Cardiac muscle cell (in vitro differentiated cells and primary cell): ENCODE data around the gene TNRC6B. TPM values are rescaled to one million over a fixed set of nuclear protein-coding genes. Genes with fewer than 3 reads are reported as not detected.
A peak's percentile ranks its signal among the peaks of the same experiment; 100 is the strongest.
"Not testable (repeated sequence)": the region's sequence is repeated elsewhere in the genome, so short reads cannot be mapped to it uniquely, and the experiment has no call there.

Experiments
- DNase-seq, 2 donors: peaks; one replicate each; pipeline versions ENCODE4 v3.0.0 to v3.0.0-alpha.2; 2010 to 2017; ENCODE audit warnings: low read depth in 1 of 2, low spot score in 1 of 2
- H3K27ac ChIP-seq: fragments of 200-600 bp; sonication (generic); 2 replicates; pipeline ENCODE4 v1.5.1; 2016
- H3K27me3 ChIP-seq: fragments of 200-600 bp; sonication (generic); 2 replicates; pipeline ENCODE4 v1.6.0; 2016; ENCODE audit warnings: control low read depth
- H3K36me3 ChIP-seq: fragments of 200-600 bp; sonication (generic); 2 replicates; pipeline ENCODE4 v1.5.1; 2016; ENCODE audit warnings: control low read depth
- H3K4me1 ChIP-seq: fragments of 200-600 bp; sonication (generic); 2 replicates; pipeline ENCODE4 v1.8.1; 2017; ENCODE audit warnings: low read depth, mild to moderate bottlenecking, mixed run types
- H3K4me3 ChIP-seq: fragments of 200-600 bp; sonication (generic); 2 replicates; pipeline ENCODE4 v1.5.1; 2016; ENCODE audit warnings: mild to moderate bottlenecking
- H3K9me3 ChIP-seq: fragments of 200-600 bp; sonication (generic); 2 replicates; pipeline ENCODE4 v1.5.1; 2017; ENCODE audit warnings: low read depth, mild to moderate bottlenecking, control low read depth
- polyA plus RNA-seq: library from polyadenylated mRNA; unstranded; fragments of >200 nt; fragmentation: Nextera tagmentation; extraction: Ambion mirVana; gene quantifications from 2 replicates; pipeline ENCODE4 v1.2.1, GENCODE V29; 2016
- total RNA-seq: library from RNA; depleted of rRNA; stranded (reverse); fragments of >200 nt; gene quantifications from 2 replicates; pipeline ENCODE4 v1.2.3, GENCODE V29; 2016
- TF ChIP-seq, protein P1 (sequence below): IDR thresholded peaks from 2 replicates; pipeline ENCODE4 v1.5.1; 2012; ENCODE audit warnings: low read depth, mild to moderate bottlenecking, low read length

TNRC6B gene
- total and polyA plus RNA-seq, 2 experiments from 2014 or later = 50.2 to 61.1 TPM

DNA sequence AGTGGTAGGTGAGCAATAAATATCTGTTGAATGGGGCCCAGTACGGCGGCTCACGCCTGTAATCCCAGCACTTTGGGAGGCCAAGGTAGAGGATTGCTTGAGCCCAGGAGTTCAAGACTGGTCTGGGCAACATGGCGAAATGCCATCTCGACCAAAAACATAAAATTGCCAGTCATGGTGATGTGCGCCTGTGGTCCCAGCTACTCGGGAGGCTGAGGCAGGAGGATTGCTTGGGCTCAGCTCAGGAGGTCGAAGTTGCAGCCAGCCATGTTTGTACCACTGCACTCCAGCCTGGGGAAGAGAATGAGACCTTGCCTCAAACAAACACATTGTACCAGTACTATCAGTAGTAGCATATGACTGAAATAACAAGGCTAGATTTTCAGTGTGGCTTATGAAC lies 196.8 kb downstream of the TNRC6B start:
- Histone ChIP-seq H3K36me3 (peaks cover 4% of the 10 kb centered on the region), H3K27ac (no peak overlapping the region), H3K9me3 (no peaks in the 10 kb centered on the region), H3K4me3 (no peak overlapping the region), H3K4me1 (no peaks in the 10 kb centered on the region), H3K27me3 (no peaks in the 10 kb centered on the region)
- TF ChIP-seq, protein P1, sequence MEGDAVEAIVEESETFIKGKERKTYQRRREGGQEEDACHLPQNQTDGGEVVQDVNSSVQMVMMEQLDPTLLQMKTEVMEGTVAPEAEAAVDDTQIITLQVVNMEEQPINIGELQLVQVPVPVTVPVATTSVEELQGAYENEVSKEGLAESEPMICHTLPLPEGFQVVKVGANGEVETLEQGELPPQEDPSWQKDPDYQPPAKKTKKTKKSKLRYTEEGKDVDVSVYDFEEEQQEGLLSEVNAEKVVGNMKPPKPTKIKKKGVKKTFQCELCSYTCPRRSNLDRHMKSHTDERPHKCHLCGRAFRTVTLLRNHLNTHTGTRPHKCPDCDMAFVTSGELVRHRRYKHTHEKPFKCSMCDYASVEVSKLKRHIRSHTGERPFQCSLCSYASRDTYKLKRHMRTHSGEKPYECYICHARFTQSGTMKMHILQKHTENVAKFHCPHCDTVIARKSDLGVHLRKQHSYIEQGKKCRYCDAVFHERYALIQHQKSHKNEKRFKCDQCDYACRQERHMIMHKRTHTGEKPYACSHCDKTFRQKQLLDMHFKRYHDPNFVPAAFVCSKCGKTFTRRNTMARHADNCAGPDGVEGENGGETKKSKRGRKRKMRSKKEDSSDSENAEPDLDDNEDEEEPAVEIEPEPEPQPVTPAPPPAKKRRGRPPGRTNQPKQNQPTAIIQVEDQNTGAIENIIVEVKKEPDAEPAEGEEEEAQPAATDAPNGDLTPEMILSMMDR = no peak
- no peak for DNase-seq

DNA sequence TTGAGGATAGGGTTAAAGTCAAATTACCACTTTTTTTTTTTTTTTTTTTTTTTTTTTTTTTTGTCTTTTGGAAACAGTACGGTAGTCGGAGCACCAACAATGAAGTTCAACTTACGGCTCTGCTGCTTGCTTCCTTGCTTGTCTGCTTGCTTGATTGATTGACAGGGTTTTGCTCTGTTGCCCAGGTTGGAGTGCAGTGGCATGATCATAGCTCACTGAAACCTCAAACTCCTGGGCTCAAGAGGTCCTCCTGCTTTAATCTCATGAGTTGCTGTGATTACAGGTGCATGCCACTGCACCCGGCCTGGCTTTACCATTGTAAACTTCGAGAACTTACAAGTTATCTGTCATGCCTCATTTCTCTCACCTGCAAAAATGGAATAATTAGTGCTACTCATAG lies 198.4 kb downstream of the TNRC6B start:
- H3K4me3 ChIP-seq = no peak overlapping the region
- no peaks in the 10 kb centered on the region for H3K27me3 ChIP-seq
- no peaks in the 10 kb centered on the region for H3K4me1 ChIP-seq
- TF ChIP-seq, protein P1 = no peak
- peaks cover 4% of the 10 kb centered on the region for H3K36me3 ChIP-seq
- no peak for DNase-seq
- no peak overlapping the region for H3K27ac ChIP-seq
- H3K9me3 ChIP-seq = no peaks in the 10 kb centered on the region

DNA sequence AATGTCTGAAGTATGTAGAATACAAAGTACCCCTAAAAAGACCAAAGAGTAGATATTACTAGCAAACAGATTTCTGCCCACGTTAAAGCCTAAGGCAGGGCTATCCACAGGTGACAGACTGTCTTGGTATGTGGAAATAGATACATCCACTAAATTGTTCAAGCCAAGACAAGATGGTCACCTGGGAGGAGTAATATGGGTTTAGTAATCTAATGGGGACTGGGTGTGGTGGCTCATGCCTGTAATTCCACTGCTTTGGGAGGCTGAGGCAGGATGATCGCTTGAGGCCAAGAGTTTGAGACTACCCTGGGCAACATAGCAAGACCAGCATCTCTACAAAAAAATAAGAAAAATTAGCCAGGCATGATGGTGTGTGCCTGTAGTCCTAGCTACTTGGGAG lies 200.2 kb downstream of the TNRC6B start:
- TF ChIP-seq, protein P1 = no peak
- Histone ChIP-seq H3K27ac (no peak overlapping the region), H3K4me3 (no peak overlapping the region)

DNA sequence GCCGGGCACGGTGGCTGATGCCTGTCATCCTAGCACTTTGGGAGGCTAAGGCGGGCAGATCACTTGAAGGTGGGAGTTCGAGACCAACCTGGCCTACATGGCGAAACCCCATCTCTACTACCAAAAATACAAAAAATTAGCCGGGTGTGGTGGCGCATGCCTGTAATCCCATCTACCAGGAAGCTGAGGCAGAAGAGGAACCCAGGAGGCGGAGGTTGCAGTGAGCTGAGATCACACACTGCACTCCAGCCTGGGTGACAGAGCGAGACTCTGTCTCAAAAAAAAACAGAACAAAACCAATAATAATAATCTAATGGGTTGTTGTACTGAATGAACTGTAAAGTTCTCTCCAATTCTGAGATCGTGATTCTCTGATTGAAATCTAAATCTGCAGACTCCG lies 200.7 kb downstream of the TNRC6B start:
- H3K4me3 ChIP-seq, DNase-seq, H3K9me3 ChIP-seq, H3K27ac ChIP-seq, H3K4me1 ChIP-seq, H3K36me3 ChIP-seq, H3K27me3 ChIP-seq: not testable (repeated sequence)

More for the DNA sequence above, 200.2 kb downstream of the TNRC6B start:
- Histone ChIP-seq H3K4me1 (no peaks in the 10 kb centered on the region), H3K27me3 (no peaks in the 10 kb centered on the region), H3K9me3 (no peaks in the 10 kb centered on the region), H3K36me3 (peaks cover 4% of the 10 kb centered on the region)
- no peak for DNase-seq

DNA sequence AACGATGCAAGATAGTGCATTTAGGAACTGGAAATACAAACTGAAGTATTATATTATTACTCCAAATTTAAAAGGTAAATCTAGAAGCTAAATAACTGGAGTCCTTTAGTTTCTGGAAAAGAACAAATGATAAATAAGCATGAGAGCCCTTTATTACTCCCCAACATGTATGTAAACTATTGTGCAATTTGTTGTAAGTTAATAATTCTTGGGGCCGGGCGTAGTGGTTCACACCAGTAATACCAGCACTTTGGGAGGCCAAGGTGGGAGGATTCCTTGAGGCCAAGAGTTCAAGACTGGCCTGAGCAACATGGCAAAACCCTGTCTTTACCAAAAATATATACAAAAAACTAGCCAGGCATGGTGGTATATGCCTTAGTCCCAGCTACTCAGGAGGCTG lies 203.7 kb downstream of the TNRC6B start:
- TF ChIP-seq, protein P1 = no peak
- no peaks in the 10 kb centered on the region for H3K36me3 ChIP-seq
- H3K27ac ChIP-seq = no peak overlapping the region
- DNase-seq = no peak
- no peaks in the 10 kb centered on the region for H3K4me1 ChIP-seq
- H3K27me3 ChIP-seq = no peaks in the 10 kb centered on the region
- H3K4me3 ChIP-seq = no peak overlapping the region
- H3K9me3 ChIP-seq = no peaks in the 10 kb centered on the region

DNA sequence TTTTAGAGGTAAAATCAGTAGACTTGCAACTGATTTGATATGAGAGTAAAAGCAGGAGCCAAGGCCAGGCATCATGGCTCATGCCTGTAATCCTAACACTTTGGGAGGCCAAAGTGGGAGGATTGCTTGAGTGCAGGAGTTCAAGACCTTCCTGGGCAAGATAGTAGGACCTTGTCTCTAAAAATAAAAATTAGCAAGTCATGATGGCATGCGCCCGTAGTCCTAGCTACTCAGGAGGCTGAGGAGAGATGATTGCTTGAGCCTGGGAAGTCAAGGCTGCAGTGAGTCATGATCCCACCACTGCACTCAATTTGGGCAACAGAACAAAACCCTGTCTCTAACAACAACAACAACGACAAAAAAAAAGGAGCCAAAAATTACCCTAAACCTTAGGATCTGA lies 206.2 kb downstream of the TNRC6B start:
- Histone ChIP-seq H3K4me1 (no peaks in the 10 kb centered on the region), H3K27ac (no peak overlapping the region), H3K27me3 (no peaks in the 10 kb centered on the region), H3K4me3 (no peak overlapping the region), H3K36me3 (no peaks in the 10 kb centered on the region), H3K9me3 (no peaks in the 10 kb centered on the region)
- DNase-seq = peak in 1 of 2 donors; percentile 82
- TF ChIP-seq, protein P1 = no peak
